HG03196 (cell line): ENCODE measurements around the gene FBXL14.

ENCODE experiments used
- ATAC-seq: cut with Tn5 transposase; IDR thresholded peaks from one replicate; pipeline ENCODE4 v1.9.1; 2021; ENCODE audit not compliant: unreplicated experiment

The FBXL14 gene

GRCh38 chr12:1539135-1539534, 55.2 kb downstream of the FBXL14 start:
- ATAC-seq: no peak

- no peak for ATAC-seq
These were observed 57.6 kb downstream of the FBXL14 start for GRCh38 chr12:1536817-1537216.

GRCh38 chr12:1534748-1535147, 59.6 kb downstream of the FBXL14 start:
- ATAC-seq: peak; percentile 43

- ATAC-seq: peak; percentile 47
These were observed 60.6 kb downstream of the FBXL14 start for GRCh38 chr12:1533602-1534304.

- ATAC-seq: no peak
These were observed 61.2 kb downstream of the FBXL14 start for GRCh38 chr12:1533205-1533601.

GRCh38 chr12:1532375-1533165, 61.8 kb downstream of the FBXL14 start:
- no peak for ATAC-seq

GRCh38 chr12:1531654-1532374, 62.6 kb downstream of the FBXL14 start:
- ATAC-seq: no peak

GRCh38 chr12:1531153-1531653, 63.2 kb downstream of the FBXL14 start:
- ATAC-seq: no peak

GRCh38 chr12:1530592-1531152, 63.7 kb downstream of the FBXL14 start:
- ATAC-seq: no peak

GRCh38 chr12:1529862-1530591, 64.4 kb downstream of the FBXL14 start:
- ATAC-seq: no peak

- no peak for ATAC-seq
These were observed 65.0 kb downstream of the FBXL14 start for GRCh38 chr12:1529228-1529861.

- no peak for ATAC-seq
These were observed 65.6 kb downstream of the FBXL14 start for GRCh38 chr12:1528791-1529190.

- ATAC-seq: no peak
These were observed 66.6 kb downstream of the FBXL14 start for GRCh38 chr12:1527789-1528188.

GRCh38 chr12:1525858-1526257, 68.5 kb downstream of the FBXL14 start:
- no peak for ATAC-seq

GRCh38 chr12:1523558-1524050, 70.8 kb downstream of the FBXL14 start:
- no peak for ATAC-seq

- ATAC-seq: no peak
These were observed 71.3 kb downstream of the FBXL14 start for GRCh38 chr12:1523046-1523445.

- ATAC-seq: no peak
These were observed 74.7 kb downstream of the FBXL14 start for GRCh38 chr12:1519642-1520041.

- ATAC-seq: no peak
These were observed 75.5 kb downstream of the FBXL14 start for GRCh38 chr12:1518591-1519516.
